H1 (cell line): ENCODE results near the gene CALU. TPM values are rescaled to one million over a fixed set of nuclear protein-coding genes. Genes with fewer than 3 reads are reported as not detected.

ENCODE experiments used
- ASH2L ChIP-seq: fragments of 200-600, 300-600 bp; sonication (generic); IDR thresholded peaks from one replicate; pipeline ENCODE4 v1.7.1; 2017; ENCODE audit warnings: low read length
- CEBPB ChIP-seq: IDR thresholded peaks from 2 replicates; pipeline ENCODE4 v1.6.1; 2012; ENCODE audit warnings: low read depth, low read length
- CHD2 ChIP-seq: IDR thresholded peaks from 2 replicates; pipeline ENCODE4 v1.6.1; 2012; ENCODE audit warnings: low read length, improper control_type of control experiment
- HDAC2 ChIP-seq, 2 experiments: fragments of 300-600 bp in 1 of 2; sonication (generic) in 1 of 2; IDR thresholded peaks; 2 replicates each; pipeline ENCODE4 v1.6.1; 2011 to 2012; ENCODE audit warnings: low read depth in 2 of 2, low read length in 2 of 2, mild to moderate bottlenecking in 2 of 2, moderate library complexity in 2 of 2, borderline replicate concordance in 1 of 2, inconsistent platforms in 1 of 2
- PHF8 ChIP-seq: fragments of 200-600 bp; sonication (generic); conservative IDR thresholded peaks from 2 replicates; pipeline ENCODE4 v1.7.1; 2012; ENCODE audit warnings: low read depth, mild to moderate bottlenecking, inconsistent platforms, low read length, moderate library complexity
- POLR2A ChIP-seq, 2 experiments: IDR thresholded peaks; 1 replicate in 1 of 2; 2 replicates in 1 of 2; pipeline ENCODE4 v1.6.1; 2011; ENCODE audit warnings: low read depth in 2 of 2, low read length in 2 of 2, mild to moderate bottlenecking in 2 of 2; ENCODE audit errors: control extremely low read depth in 1 of 2
- RAD21 ChIP-seq, 2 experiments: IDR thresholded peaks in 1 of 2; conservative IDR thresholded peaks in 1 of 2; 2 replicates each; pipeline ENCODE4 v1.6.1; 2011; ENCODE audit warnings: low read depth in 2 of 2, low read length in 2 of 2, improper control_type of control experiment in 1 of 2, inconsistent platforms in 1 of 2, mild to moderate bottlenecking in 1 of 2, moderate library complexity in 1 of 2
- RXRA ChIP-seq: IDR thresholded peaks from 2 replicates; pipeline ENCODE4 v1.6.1; 2011; ENCODE audit warnings: low read depth, mild to moderate bottlenecking, low read length, moderate library complexity; ENCODE audit not compliant: insufficient read depth
- SAP30 ChIP-seq: fragments of 300-600 bp; sonication (generic); IDR thresholded peaks from 2 replicates; pipeline ENCODE4 v1.7.1; 2012; ENCODE audit warnings: low read length, moderate library complexity, mild to moderate bottlenecking, inconsistent platforms; ENCODE audit not compliant: insufficient read depth, insufficient replicate concordance
- SIRT6 ChIP-seq: IDR thresholded peaks from one replicate; pipeline ENCODE4 v1.7.1; 2012; ENCODE audit warnings: low read length, inconsistent platforms
- SUZ12 ChIP-seq: fragments of 200-600 bp; sonication (generic); IDR thresholded peaks from 2 replicates; pipeline ENCODE4 v1.6.1; 2012; ENCODE audit warnings: mild to moderate bottlenecking, inconsistent platforms, low read length, moderate library complexity, mixed read lengths
- TAF1 ChIP-seq: IDR thresholded peaks from 2 replicates; pipeline ENCODE4 v1.6.1; 2011; ENCODE audit warnings: mild to moderate bottlenecking, low read depth, low read length
- YY1 ChIP-seq: IDR thresholded peaks from 2 replicates; pipeline ENCODE4 v1.6.1; 2011; ENCODE audit warnings: low read depth, mild to moderate bottlenecking, low read length
- polyA plus RNA-seq, 7 experiments: library from polyadenylated mRNA; depleted of rRNA in 3 of 7; stranded (reverse) in 5 of 7; unstranded in 2 of 7; fragments of >200 nt in 5 of 7; fragments of 200-250 nt in 2 of 7; gene quantifications; 1 replicate in 5 of 7; 2 replicates in 1 of 7; 4 replicates in 1 of 7; pipeline versions ENCODE4 v1.2.1 to v1.2.3, GENCODE V29; 2011 to 2013; ENCODE audit warnings: missing spikeins in 2 of 7, mixed read lengths in 2 of 7
- total RNA-seq: library from RNA; stranded (reverse); fragmentation: NEBNext Ultra II Directional; extraction: Animal tissue kit (Norgen Biotek cat#: 25700); gene quantifications from 2 replicates; pipeline ENCODE4 v1.2.1, GENCODE V29; 2021
- TF ChIP-seq, protein P1 (sequence below), 3 experiments: IDR thresholded peaks; 1 replicate in 2 of 3; 2 replicates in 1 of 3; pipeline versions ENCODE4 v1.5.1 to v1.6.1; 2011; ENCODE audit warnings: low read length in 3 of 3, mild to moderate bottlenecking in 3 of 3, inconsistent platforms in 2 of 3, low read depth in 1 of 3, moderate library complexity in 1 of 3; ENCODE audit not compliant: insufficient read depth in 1 of 3; ENCODE audit errors: control extremely low read depth in 1 of 3
- TF ChIP-seq, protein P2 (sequence below): IDR thresholded peaks from 2 replicates; pipeline ENCODE4 v1.6.1; 2012; ENCODE audit warnings: low read length, inconsistent platforms

CALU gene
- total and polyA plus RNA-seq, 2 of the 8 experiments (the other 6 are each of a cell fraction or from before 2014, with no cell fraction given): 67.2 to 170 TPM

DNA sequence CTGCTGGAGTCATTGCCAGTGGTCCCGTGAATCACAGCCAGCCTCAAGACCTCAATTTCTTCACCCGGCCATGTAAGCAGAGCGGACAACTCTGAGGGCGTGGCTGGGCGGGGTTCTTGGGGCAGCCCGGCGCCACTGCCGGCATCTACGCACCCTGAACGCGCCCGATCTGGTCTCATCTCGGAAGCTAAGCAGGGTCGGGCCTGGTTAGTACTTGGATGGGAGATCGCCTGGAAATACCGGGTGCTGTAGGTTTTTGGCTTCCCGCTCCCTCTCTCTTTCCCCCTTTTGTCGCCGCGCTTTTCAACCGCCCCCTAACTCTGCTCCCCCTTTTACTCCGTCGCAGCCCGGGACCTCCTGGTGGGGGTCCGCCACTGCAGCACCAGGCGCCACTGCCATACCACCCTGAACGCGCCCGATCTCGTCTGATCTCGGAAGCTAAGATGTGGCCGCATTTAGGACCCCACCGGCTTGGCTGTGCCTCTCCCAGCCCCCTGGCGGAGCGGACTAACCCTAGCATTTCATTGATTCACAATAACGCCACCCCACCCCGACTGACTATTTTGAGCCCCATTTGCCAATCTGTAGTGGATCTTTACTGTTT, 41.8 kb upstream of the CALU start (continued):
- TF ChIP-seq SAP30 (no peak), CEBPB (no peak; the same call in 1 of the 2 replicates), CHD2 (no peak), HDAC2 (IDR thresholded peaks at IDR 0.05; ENCODE audit: borderline replicate concordance in 1 of 2, low read depth in 2 of 2, low read length in 2 of 2) (0 out of 4 replicates have a peak, but pooled peaks of 1 of the 2 experiments have one; percentile 73), RAD21 (IDR thresholded peaks at IDR 0.05 in 1 of 2, conservative IDR thresholded peaks at IDR 0.05 in 1 of 2; ENCODE audit: low read depth in 2 of 2, low read length in 2 of 2) (peak; percentile 23 to 31), TAF1 (peak; percentile 59; the same call in 1 of the 2 replicates), RXRA (no peak), ASH2L (peak; percentile 95), YY1 (no peak), PHF8 (peak; percentile 71), SUZ12 (no peak), SIRT6 (no peak), POLR2A (IDR thresholded peaks at IDR 0.05; ENCODE audit: control extremely low read depth in 1 of 2, low read depth in 2 of 2, low read length in 2 of 2) (peak in 1 of 2 experiments; percentile 69; a peak in 2 of 3 replicates)
- TF ChIP-seq, protein P1, sequence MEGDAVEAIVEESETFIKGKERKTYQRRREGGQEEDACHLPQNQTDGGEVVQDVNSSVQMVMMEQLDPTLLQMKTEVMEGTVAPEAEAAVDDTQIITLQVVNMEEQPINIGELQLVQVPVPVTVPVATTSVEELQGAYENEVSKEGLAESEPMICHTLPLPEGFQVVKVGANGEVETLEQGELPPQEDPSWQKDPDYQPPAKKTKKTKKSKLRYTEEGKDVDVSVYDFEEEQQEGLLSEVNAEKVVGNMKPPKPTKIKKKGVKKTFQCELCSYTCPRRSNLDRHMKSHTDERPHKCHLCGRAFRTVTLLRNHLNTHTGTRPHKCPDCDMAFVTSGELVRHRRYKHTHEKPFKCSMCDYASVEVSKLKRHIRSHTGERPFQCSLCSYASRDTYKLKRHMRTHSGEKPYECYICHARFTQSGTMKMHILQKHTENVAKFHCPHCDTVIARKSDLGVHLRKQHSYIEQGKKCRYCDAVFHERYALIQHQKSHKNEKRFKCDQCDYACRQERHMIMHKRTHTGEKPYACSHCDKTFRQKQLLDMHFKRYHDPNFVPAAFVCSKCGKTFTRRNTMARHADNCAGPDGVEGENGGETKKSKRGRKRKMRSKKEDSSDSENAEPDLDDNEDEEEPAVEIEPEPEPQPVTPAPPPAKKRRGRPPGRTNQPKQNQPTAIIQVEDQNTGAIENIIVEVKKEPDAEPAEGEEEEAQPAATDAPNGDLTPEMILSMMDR (IDR thresholded peaks at IDR 0.05; ENCODE audit: control extremely low read depth in 1 of 3, insufficient read depth in 1 of 3, low read depth in 1 of 3, low read length in 3 of 3): peak; percentile 58 to 65 (median 62)
- TF ChIP-seq, protein P2, sequence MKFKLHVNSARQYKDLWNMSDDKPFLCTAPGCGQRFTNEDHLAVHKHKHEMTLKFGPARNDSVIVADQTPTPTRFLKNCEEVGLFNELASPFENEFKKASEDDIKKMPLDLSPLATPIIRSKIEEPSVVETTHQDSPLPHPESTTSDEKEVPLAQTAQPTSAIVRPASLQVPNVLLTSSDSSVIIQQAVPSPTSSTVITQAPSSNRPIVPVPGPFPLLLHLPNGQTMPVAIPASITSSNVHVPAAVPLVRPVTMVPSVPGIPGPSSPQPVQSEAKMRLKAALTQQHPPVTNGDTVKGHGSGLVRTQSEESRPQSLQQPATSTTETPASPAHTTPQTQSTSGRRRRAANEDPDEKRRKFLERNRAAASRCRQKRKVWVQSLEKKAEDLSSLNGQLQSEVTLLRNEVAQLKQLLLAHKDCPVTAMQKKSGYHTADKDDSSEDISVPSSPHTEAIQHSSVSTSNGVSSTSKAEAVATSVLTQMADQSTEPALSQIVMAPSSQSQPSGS: 0 out of 2 replicates have a peak, but pooled peaks have one; percentile 63
- TF ChIP-seq, all 59 proteins: peak for 22
